ENCODE data around the gene ZNF573. TPM values are rescaled to one million over a fixed set of nuclear protein-coding genes. Genes with fewer than 3 reads are reported as not detected.

Gene ZNF573
- total RNA-seq, 1 experiment from 2014 or later = 17.5 TPM

GRCh38 chr19:37719111-37719926 is 60.1 kb downstream of the ZNF573 start, which contains the start of gene ZNF607:
TSS of gene ZNF607 (minus strand) at chr19:37719761. CDS start at chr19:37711618, 8,143 bp downstream.
- no peaks in the 10 kb centered on the region for H3K27me3 ChIP-seq (ENCODE audit: insufficient read depth, low read length)
- H2AK5ac ChIP-seq (ENCODE audit: insufficient read length, low read length) = no peak within 1 kb of the TSS

More at GRCh38 chr19:37719111-37719926, 60.1 kb downstream of the ZNF573 start, which contains the start of gene ZNF607:
- no peak within 1 kb of the TSS for H3K56ac ChIP-seq (ENCODE audit: insufficient read length, low read depth, low read length)
- Mint-ChIP-seq H3K9me3 (no peaks in the 10 kb centered on the region), H3K27ac (peak within 1 kb of the TSS; percentile 43 to 95 (median 89); a peak in 4 of 7 replicates), H3K4me1 (peaks cover 27 to 29% of the 10 kb centered on the region in 2 experiments), H3K27me3 (ENCODE audit: low read depth) (no peaks in the 10 kb centered on the region; the same call in 1 of the 2 replicates), H3K4me3 (peak within 1 kb of the TSS; percentile 97 to 98), H3K36me3 (ENCODE audit: insufficient read depth in 1 of 3, low read depth in 3 of 3) (peaks cover 5 to 13% (median 11%) of the 10 kb centered on the region in 3 experiments; a peak in 5 of 7 replicates)
- H2BK5ac ChIP-seq (ENCODE audit: insufficient read length, low read length) = no peak within 1 kb of the TSS
- H3K23me2 ChIP-seq (ENCODE audit: insufficient read length, low read depth, low read length, poor library complexity, severe bottlenecking) = peaks cover 5% of the 10 kb centered on the region
- no peak within 1 kb of the TSS for H2BK20ac ChIP-seq (ENCODE audit: low read depth, low read length, poor library complexity, severe bottlenecking)
- H3K9me3 ChIP-seq (ENCODE audit: control insufficient read depth, low read depth, low read length) = no peaks in the 10 kb centered on the region
- no peak within 1 kb of the TSS for H2AFZ ChIP-seq (ENCODE audit: low read length)
- H2BK12ac ChIP-seq (ENCODE audit: insufficient read length, low read depth, low read length) = no peak within 1 kb of the TSS
- H4K20me1 ChIP-seq (ENCODE audit: control insufficient read depth, insufficient read depth, insufficient read length) = no peaks in the 10 kb centered on the region
- no CpG with 5 or more reads among the region's 54 CpGs for WGBS (ENCODE audit: extremely low coverage, insufficient read length, low lambda C conversion rate)
- peak; percentile 97 for DNase-seq
- no peak within 1 kb of the TSS for H4K5ac ChIP-seq (ENCODE audit: insufficient read length, low read depth, low read length)
- no peak within 1 kb of the TSS for H3K18ac ChIP-seq (ENCODE audit: insufficient read length, low read depth, low read length)
- H2BK15ac ChIP-seq (ENCODE audit: low read depth, low read length) = no peak within 1 kb of the TSS
- peaks cover 1% of the 10 kb centered on the region; the same call in 1 of the 2 replicates for H3K79me2 ChIP-seq (ENCODE audit: insufficient read depth, low read length)
- peak within 1 kb of the TSS; percentile 32 for H3K9ac ChIP-seq (ENCODE audit: extremely low read depth, insufficient read length, low read length)
- H3T11ph ChIP-seq (ENCODE audit: low read length) = no peak within 1 kb of the TSS
- peak; percentile 77 for TF ChIP-seq CTCF (conservative IDR thresholded peaks at IDR 0.05)
- H2BK120ac ChIP-seq (ENCODE audit: low read depth, low read length, poor library complexity, severe bottlenecking) = no peak within 1 kb of the TSS
- peaks cover 8% of the 10 kb centered on the region; the same call in 1 of the 2 replicates for H3K4me1 ChIP-seq (ENCODE audit: insufficient read depth, low read length)
- no peak within 1 kb of the TSS for H4K8ac ChIP-seq (replicated peaks; ENCODE audit: insufficient read length, low read depth, low read length)
- no peaks in the 10 kb centered on the region for H3K79me1 ChIP-seq (ENCODE audit: insufficient read depth, low read depth, low read length, poor library complexity, severe bottlenecking)
- no peak within 1 kb of the TSS for H3K27ac ChIP-seq (ENCODE audit: insufficient read length, low read depth, low read length)
- peak within 1 kb of the TSS; percentile 64 for H3K4me2 ChIP-seq (ENCODE audit: insufficient read depth, insufficient read length, low read length)
- no peak within 1 kb of the TSS for H4K91ac ChIP-seq (ENCODE audit: insufficient read length, low read depth, low read length)
- H3K23ac ChIP-seq (ENCODE audit: insufficient read length, low read depth, low read length) = no peak within 1 kb of the TSS
- no peak within 1 kb of the TSS for H3K4ac ChIP-seq (ENCODE audit: low read depth, low read length)
- no peak within 1 kb of the TSS for H3K14ac ChIP-seq (ENCODE audit: insufficient read depth, low read length)

All from H9 (cell line).